K562 (cell line): ENCODE results near the gene SART3. TPM values are rescaled to one million over a fixed set of nuclear protein-coding genes. Genes with fewer than 3 reads are reported as not detected.
"Not testable (repeated sequence)": the region's sequence is repeated elsewhere in the genome, so short reads cannot be mapped to it uniquely, and the experiment has no call there.

Experiments used
- ATF3 ChIP-seq, 2 experiments: fragments of 450-650 bp in 1 of 2; sonication (generic) in 1 of 2; formaldehyde crosslinking in 1 of 2; IDR thresholded peaks in 1 of 2; conservative IDR thresholded peaks in 1 of 2; 2 replicates each; pipeline versions ENCODE4 v1.6.1 to v1.8.1; 2016 to 2023; ENCODE audit warnings: mild to moderate bottlenecking in 2 of 2, moderate library complexity in 2 of 2, inconsistent platforms in 1 of 2, missing genetic modification reagents in 1 of 2
- CBFA2T3 ChIP-seq: fragments of 450-650 bp; IDR thresholded peaks from 2 replicates; pipeline ENCODE4 v1.6.1; 2017
- CC2D1A ChIP-seq: fragments of 450-650 bp; IDR thresholded peaks from 2 replicates; pipeline ENCODE4 v1.6.1; 2017; ENCODE audit warnings: mild to moderate bottlenecking
- CREM ChIP-seq: IDR thresholded peaks from 2 replicates; pipeline ENCODE4 v1.6.1; 2014; ENCODE audit warnings: antibody characterized with exemption, low read depth
- EGR1 ChIP-seq: fragments of 450-650 bp; conservative IDR thresholded peaks from 2 replicates; pipeline ENCODE4 v1.6.1; 2017; ENCODE audit warnings: mild to moderate bottlenecking
- ELF4 ChIP-seq: fragments of 450-650 bp; formaldehyde crosslinking; IDR thresholded peaks from 2 replicates; pipeline ENCODE4 v1.4.0; 2022; ENCODE audit warnings: missing genetic modification characterization
- FOXA3 ChIP-seq, 2 experiments: fragments of 450-650 bp in 1 of 2; sonication (generic) in 1 of 2; formaldehyde crosslinking; IDR thresholded peaks in 1 of 2; conservative IDR thresholded peaks in 1 of 2; 2 replicates each; pipeline versions ENCODE4 v1.4.0 to v1.8.0; 2020 to 2022; ENCODE audit warnings: mild to moderate bottlenecking in 2 of 2, missing genetic modification reagents in 1 of 2
- HDAC3 ChIP-seq: fragments of 450-650 bp; IDR thresholded peaks from 2 replicates; pipeline ENCODE4 v1.6.1; 2018; ENCODE audit warnings: borderline replicate concordance, mild to moderate bottlenecking, moderate library complexity; ENCODE audit not compliant: partially characterized antibody
- HMBOX1 ChIP-seq: sonication (generic); IDR thresholded peaks from 2 replicates; pipeline ENCODE4 v1.6.1; 2016
- LEF1 ChIP-seq: fragments of 450-650 bp; IDR thresholded peaks from 2 replicates; pipeline ENCODE4 v1.6.1; 2016; ENCODE audit warnings: mild to moderate bottlenecking
- NR4A1 ChIP-seq, 2 experiments: fragments of 250-450 bp in 1 of 2; fragments of 450-650 bp in 1 of 2; sonication (Bioruptor Pico) in 1 of 2; IDR thresholded peaks; 2 replicates each; pipeline versions ENCODE4 v1.4.0 to v1.6.1; 2016 to 2020; ENCODE audit warnings: mild to moderate bottlenecking in 2 of 2, missing compliant biosample characterization in 1 of 2, missing genetic modification characterization in 1 of 2, moderate library complexity in 1 of 2
- PML ChIP-seq: IDR thresholded peaks from 2 replicates; pipeline ENCODE4 v1.6.1; 2012; ENCODE audit warnings: low read length, inconsistent platforms
- SMAD4 ChIP-seq: fragments of 250-450 bp; sonication (Bioruptor Pico); conservative IDR thresholded peaks from 2 replicates; pipeline ENCODE4 v1.8.0; 2021; ENCODE audit warnings: inconsistent platforms, mild to moderate bottlenecking, moderate library complexity
- ZNF644 ChIP-seq: fragments of 200-800 bp; sonication (Bioruptor generic); IDR thresholded peaks from 2 replicates; pipeline ENCODE4 v1.6.1; 2016; ENCODE audit warnings: low read depth, missing genetic modification characterization, missing compliant biosample characterization
- polyA plus RNA-seq, 8 experiments: library from polyadenylated mRNA; depleted of rRNA in 4 of 8; stranded (reverse) in 5 of 8; unstranded in 3 of 8; fragments of >200 nt; fragmentation: Nextera tagmentation in 2 of 8; fragmentation: Illumina TruSeq in 1 of 8; extraction: Ambion mirVana in 2 of 8; extraction: Trizol in 1 of 8; gene quantifications; 2 replicates each; pipeline versions ENCODE4 v1.2.1 to v1.2.3, GENCODE V29; 2011 to 2014; ENCODE audit warnings: inconsistent platforms in 1 of 8, missing spikeins in 1 of 8
- total RNA-seq, 7 experiments: library from RNA; depleted of rRNA in 6 of 7; stranded (reverse); fragments of >200 nt in 6 of 7; fragmentation: Illumina TruSeq in 2 of 7; extraction: Trizol in 2 of 7; gene quantifications; 2 replicates each; pipeline versions ENCODE4 v1.2.1 to v1.2.3, GENCODE V29; 2011 to 2021; ENCODE audit warnings: low replicate concordance in 1 of 7
- TF ChIP-seq, protein P1 (sequence below), 3 experiments: fragments of 200-800 bp in 1 of 3; fragments of 250-450 bp in 1 of 3; fragments of 450-650 bp in 1 of 3; sonication (Bioruptor Pico) in 1 of 3; sonication (Bioruptor generic) in 1 of 3; formaldehyde crosslinking in 1 of 3; IDR thresholded peaks; 2 replicates each; pipeline versions ENCODE4 v1.6.1 to v1.8.0; 2016 to 2022; ENCODE audit warnings: mild to moderate bottlenecking in 2 of 3, missing genetic modification characterization in 2 of 3, missing compliant biosample characterization in 1 of 3, moderate library complexity in 1 of 3
- TF ChIP-seq, protein P2 (sequence below): fragments of 200-800 bp; sonication (Bioruptor generic); IDR thresholded peaks from 2 replicates; pipeline ENCODE4 v1.6.1; 2017; ENCODE audit warnings: missing genetic modification characterization, missing compliant biosample characterization

Gene SART3
- total and polyA plus RNA-seq, 9 of the 15 experiments (the other 6 are each of a cell fraction or from before 2014, with no cell fraction given) = 8.9 to 167 (median 56.7) TPM

- TF ChIP-seq, protein P1, sequence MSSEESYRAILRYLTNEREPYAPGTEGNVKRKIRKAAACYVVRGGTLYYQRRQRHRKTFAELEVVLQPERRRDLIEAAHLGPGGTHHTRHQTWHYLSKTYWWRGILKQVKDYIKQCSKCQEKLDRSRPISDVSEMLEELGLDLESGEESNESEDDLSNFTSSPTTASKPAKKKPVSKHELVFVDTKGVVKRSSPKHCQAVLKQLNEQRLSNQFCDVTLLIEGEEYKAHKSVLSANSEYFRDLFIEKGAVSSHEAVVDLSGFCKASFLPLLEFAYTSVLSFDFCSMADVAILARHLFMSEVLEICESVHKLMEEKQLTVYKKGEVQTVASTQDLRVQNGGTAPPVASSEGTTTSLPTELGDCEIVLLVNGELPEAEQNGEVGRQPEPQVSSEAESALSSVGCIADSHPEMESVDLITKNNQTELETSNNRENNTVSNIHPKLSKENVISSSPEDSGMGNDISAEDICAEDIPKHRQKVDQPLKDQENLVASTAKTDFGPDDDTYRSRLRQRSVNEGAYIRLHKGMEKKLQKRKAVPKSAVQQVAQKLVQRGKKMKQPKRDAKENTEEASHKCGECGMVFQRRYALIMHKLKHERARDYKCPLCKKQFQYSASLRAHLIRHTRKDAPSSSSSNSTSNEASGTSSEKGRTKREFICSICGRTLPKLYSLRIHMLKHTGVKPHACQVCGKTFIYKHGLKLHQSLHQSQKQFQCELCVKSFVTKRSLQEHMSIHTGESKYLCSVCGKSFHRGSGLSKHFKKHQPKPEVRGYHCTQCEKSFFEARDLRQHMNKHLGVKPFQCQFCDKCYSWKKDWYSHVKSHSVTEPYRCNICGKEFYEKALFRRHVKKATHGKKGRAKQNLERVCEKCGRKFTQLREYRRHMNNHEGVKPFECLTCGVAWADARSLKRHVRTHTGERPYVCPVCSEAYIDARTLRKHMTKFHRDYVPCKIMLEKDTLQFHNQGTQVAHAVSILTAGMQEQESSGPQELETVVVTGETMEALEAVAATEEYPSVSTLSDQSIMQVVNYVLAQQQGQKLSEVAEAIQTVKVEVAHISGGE (CRISPR knock-in tag; IDR thresholded peaks at IDR 0.05) = peak in 1 of 3 experiments; percentile 48; a peak in 1 of 6 replicates
- TF ChIP-seq HDAC3 (peak; percentile 93), ATF3 (IDR thresholded peaks at IDR 0.05) (peak; percentile 18; the same call in 1 of the 2 replicates), PML (peak; percentile 97), CREM (peak; percentile 59; the same call in 1 of the 2 replicates), FOXA3 (CRISPR knock-in tag; conservative IDR thresholded peaks at IDR 0.05 in 1 of 2, IDR thresholded peaks at IDR 0.05 in 1 of 2) (peak in 1 of 2 experiments; percentile 88; a peak in 2 of 4 replicates), SMAD4 (CRISPR knock-in tag) (peak; percentile 100), NR4A1 (tag; IDR thresholded peaks at IDR 0.05) (peak; percentile 88), CC2D1A (peak; percentile 98), CBFA2T3 (peak; percentile 99), LEF1 (peak; percentile 83), HMBOX1 (peak; percentile 66), ZNF644 (tag) (peak; percentile 86), ELF4 (CRISPR knock-in tag) (peak; percentile 71; the same call in 1 of the 2 replicates), EGR1 (peak; percentile 27; the same call in 1 of the 2 replicates)
- TF ChIP-seq ATF3 (CRISPR knock-in tag; conservative IDR thresholded peaks at IDR 0.05); NR4A1 (CRISPR knock-in tag; IDR thresholded peaks at IDR 0.05): not testable (repeated sequence)
- TF ChIP-seq, protein P2, sequence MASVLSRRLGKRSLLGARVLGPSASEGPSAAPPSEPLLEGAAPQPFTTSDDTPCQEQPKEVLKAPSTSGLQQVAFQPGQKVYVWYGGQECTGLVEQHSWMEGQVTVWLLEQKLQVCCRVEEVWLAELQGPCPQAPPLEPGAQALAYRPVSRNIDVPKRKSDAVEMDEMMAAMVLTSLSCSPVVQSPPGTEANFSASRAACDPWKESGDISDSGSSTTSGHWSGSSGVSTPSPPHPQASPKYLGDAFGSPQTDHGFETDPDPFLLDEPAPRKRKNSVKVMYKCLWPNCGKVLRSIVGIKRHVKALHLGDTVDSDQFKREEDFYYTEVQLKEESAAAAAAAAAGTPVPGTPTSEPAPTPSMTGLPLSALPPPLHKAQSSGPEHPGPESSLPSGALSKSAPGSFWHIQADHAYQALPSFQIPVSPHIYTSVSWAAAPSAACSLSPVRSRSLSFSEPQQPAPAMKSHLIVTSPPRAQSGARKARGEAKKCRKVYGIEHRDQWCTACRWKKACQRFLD (CRISPR knock-in tag) = peak; percentile 85
These were observed 75.6 kb downstream of the SART3 start (continued) for GRCh38 chr12:108485371-108485770.
